HepG2 (cell line): ENCODE data around the gene ULK4. TPM values are rescaled to one million over a fixed set of nuclear protein-coding genes. Genes with fewer than 3 reads are reported as not detected.

Experiments used
- AHDC1 ChIP-seq: sonication (generic); formaldehyde crosslinking; IDR thresholded peaks from 2 replicates; pipeline ENCODE4 v1.5.1; 2020; ENCODE audit warnings: mild to moderate bottlenecking, missing genetic modification reagents, borderline replicate concordance
- CBX5 ChIP-seq: sonication (generic); formaldehyde crosslinking; IDR thresholded peaks from 2 replicates; pipeline ENCODE4 v1.4.0; 2020; ENCODE audit warnings: missing genetic modification reagents, borderline replicate concordance
- ESRRA ChIP-seq: sonication (generic); formaldehyde crosslinking; IDR thresholded peaks from 2 replicates; pipeline ENCODE4 v1.5.1; 2020; ENCODE audit warnings: mild to moderate bottlenecking, low read depth, missing genetic modification reagents
- FOXA1 ChIP-seq, 2 experiments: fragments of 450-650 bp in 1 of 2; sonication (generic) in 1 of 2; formaldehyde crosslinking in 1 of 2; IDR thresholded peaks; 2 replicates each; pipeline versions ENCODE4 v1.4.0 to v1.6.1; 2016 to 2020; ENCODE audit warnings: missing genetic modification reagents in 1 of 2
- GABPA ChIP-seq, 2 experiments: IDR thresholded peaks; 2 replicates each; pipeline ENCODE4 v1.6.1; 2011 to 2016; ENCODE audit warnings: low read depth in 2 of 2, low read length in 1 of 2, missing biosample characterization in 1 of 2, missing genetic modification characterization in 1 of 2
- KAT2B ChIP-seq: fragments of 150-350 bp; IDR thresholded peaks from 2 replicates; pipeline ENCODE4 v1.6.1; 2014; ENCODE audit warnings: low read depth, low read length, borderline replicate concordance
- KAT8 ChIP-seq: IDR thresholded peaks from 2 replicates; pipeline ENCODE4 v1.6.1; 2016; ENCODE audit warnings: missing genetic modification reagents, missing compliant biosample characterization
- MBD4 ChIP-seq: IDR thresholded peaks from 2 replicates; pipeline ENCODE4 v1.6.1; 2012; ENCODE audit warnings: low read length, inconsistent platforms, borderline replicate concordance
- MED13 ChIP-seq: sonication (generic); formaldehyde crosslinking; IDR thresholded peaks from 2 replicates; pipeline ENCODE4 v1.5.0; 2020; ENCODE audit warnings: missing genetic modification reagents
- MIXL1 ChIP-seq: IDR thresholded peaks from 2 replicates; pipeline ENCODE4 v1.6.1; 2016
- MXD1 ChIP-seq: sonication (generic); formaldehyde crosslinking; IDR thresholded peaks from 2 replicates; pipeline ENCODE4 v1.4.0; 2020; ENCODE audit warnings: mild to moderate bottlenecking, missing genetic modification reagents
- PATZ1 ChIP-seq: sonication (generic); formaldehyde crosslinking; IDR thresholded peaks from 2 replicates; pipeline ENCODE4 v1.4.0; 2020; ENCODE audit warnings: missing genetic modification reagents
- RCOR2 ChIP-seq: IDR thresholded peaks from 2 replicates; pipeline ENCODE4 v1.6.1; 2016; ENCODE audit warnings: missing biosample characterization, missing genetic modification reagents
- RORA ChIP-seq: sonication (generic); formaldehyde crosslinking; IDR thresholded peaks from 2 replicates; pipeline ENCODE4 v1.5.0; 2020; ENCODE audit warnings: mild to moderate bottlenecking, missing genetic modification reagents, moderate library complexity
- SIN3B ChIP-seq: fragments of 150-350 bp; IDR thresholded peaks from 2 replicates; pipeline ENCODE4 v1.6.1; 2014; ENCODE audit warnings: low read length
- SIX1 ChIP-seq: sonication (generic); formaldehyde crosslinking; IDR thresholded peaks from 2 replicates; pipeline ENCODE4 v1.4.0; 2020; ENCODE audit warnings: missing genetic modification reagents, borderline replicate concordance
- WIZ ChIP-seq: sonication (generic); formaldehyde crosslinking; IDR thresholded peaks from 2 replicates; pipeline ENCODE4 v1.5.1; 2020; ENCODE audit warnings: mild to moderate bottlenecking, missing genetic modification reagents
- ZBTB7A ChIP-seq: sonication (generic); formaldehyde crosslinking; IDR thresholded peaks from 2 replicates; pipeline ENCODE4 v1.8.0; 2022; ENCODE audit warnings: mild to moderate bottlenecking, missing genetic modification reagents
- ZFP62 ChIP-seq: sonication (generic); formaldehyde crosslinking; IDR thresholded peaks from 2 replicates; pipeline ENCODE4 v1.4.0; 2020; ENCODE audit warnings: missing genetic modification reagents
- ZNF124 ChIP-seq: sonication (generic); formaldehyde crosslinking; IDR thresholded peaks from 2 replicates; pipeline ENCODE4 v1.4.0; 2020; ENCODE audit warnings: missing genetic modification reagents
- ZNF496 ChIP-seq: sonication (generic); formaldehyde crosslinking; IDR thresholded peaks from 2 replicates; pipeline ENCODE4 v1.8.1; 2023; ENCODE audit warnings: mild to moderate bottlenecking, moderate library complexity, missing genetic modification reagents; ENCODE audit not compliant: insufficient replicate concordance
- ZNF569 ChIP-seq: sonication (generic); formaldehyde crosslinking; IDR thresholded peaks from 2 replicates; pipeline ENCODE4 v1.5.0; 2020; ENCODE audit warnings: mild to moderate bottlenecking, missing genetic modification reagents, moderate library complexity, borderline replicate concordance
- ZNF614 ChIP-seq: IDR thresholded peaks from 2 replicates; pipeline ENCODE4 v1.6.1; 2018; ENCODE audit warnings: missing biosample characterization, missing genetic modification reagents, inconsistent platforms, borderline replicate concordance
- ZNF670 ChIP-seq: sonication (generic); formaldehyde crosslinking; IDR thresholded peaks from 2 replicates; pipeline ENCODE4 v1.8.0; 2022; ENCODE audit warnings: mild to moderate bottlenecking, missing genetic modification reagents, borderline replicate concordance
- polyA plus RNA-seq, 8 experiments: library from polyadenylated mRNA; depleted of rRNA in 3 of 8; stranded (reverse) in 7 of 8; unstranded in 1 of 8; fragments of >200 nt; fragmentation: Illumina TruSeq in 4 of 8; extraction: Trizol in 4 of 8; gene quantifications; 2 replicates each; pipeline versions ENCODE4 v1.2.1 to v1.2.3, GENCODE V29; 2011 to 2016; ENCODE audit warnings: low read depth in 4 of 8, missing spikeins in 1 of 8, mixed read lengths in 1 of 8; ENCODE audit not compliant: insufficient read depth in 1 of 8
- total RNA-seq, 5 experiments: library from RNA; depleted of rRNA; stranded (reverse); fragments of >200 nt; fragmentation: Illumina TruSeq; extraction: Trizol; gene quantifications; 2 replicates each; pipeline ENCODE4 v1.2.3, GENCODE V29; 2016; ENCODE audit warnings: low read depth in 1 of 5

ULK4 gene
- total and polyA plus RNA-seq, 2 of the 13 experiments (the other 11 are each of a cell fraction or from before 2014, with no cell fraction given), result 6.7 to 11.8 TPM

GRCh38 chr3:41265823-41266273, 696.1 kb downstream of the ULK4 start (continued):
- TF ChIP-seq SIX1 (CRISPR knock-in tag) (peak; percentile 52; the same call in 1 of the 2 replicates), MED13 (CRISPR knock-in tag) (no peak), ZNF670 (CRISPR knock-in tag) (peak; percentile 50; the same call in 1 of the 2 replicates), ZNF124 (no peak), ZNF569 (CRISPR knock-in tag) (no peak), ZNF496 (no peak), ESRRA (CRISPR knock-in tag) (0 out of 2 replicates have a peak, but pooled peaks have one; percentile 28), CBX5 (no peak), SIN3B (no peak), FOXA1 (IDR thresholded peaks at IDR 0.05) (no peak), FOXA1 (CRISPR knock-in tag; IDR thresholded peaks at IDR 0.05) (peak; percentile 10; the same call in 1 of the 2 replicates), WIZ (CRISPR knock-in tag) (no peak), AHDC1 (CRISPR knock-in tag) (peak; percentile 90; the same call in 1 of the 2 replicates), KAT2B (no peak), ZBTB7A (CRISPR knock-in tag) (no peak), MBD4 (no peak), RORA (no peak), MXD1 (CRISPR knock-in tag) (0 out of 2 replicates have a peak, but pooled peaks have one; percentile 39), ZNF614 (CRISPR knock-in tag) (0 out of 2 replicates have a peak, but pooled peaks have one; percentile 37), PATZ1 (CRISPR knock-in tag) (peak; percentile 59), KAT8 (CRISPR knock-in tag) (peak; percentile 27; the same call in 1 of the 2 replicates), GABPA (IDR thresholded peaks at IDR 0.05; ENCODE audit: low read depth, low read length) (no peak), GABPA (CRISPR knock-in tag; IDR thresholded peaks at IDR 0.05; ENCODE audit: low read depth) (peak; percentile 52; the same call in 1 of the 2 replicates), ZFP62 (no peak), MIXL1 (CRISPR knock-in tag) (peak; percentile 51; the same call in 1 of the 2 replicates), RCOR2 (peak; percentile 60)
